ENCODE results near the gene NKAIN2.
"Not testable (repeated sequence)": the region's sequence is repeated elsewhere in the genome, so short reads cannot be mapped to it uniquely, and the experiment has no call there.

The NKAIN2 gene

GRCh38 chr6:124203812-124204167, 400.1 kb downstream of the NKAIN2 start:
- Histone ChIP-seq H3K36me3 (ENCODE audit: control insufficient read depth, insufficient read depth, low read length) (no peaks in the 10 kb centered on the region), H3K4me3 (ENCODE audit: insufficient read depth, low read depth, low read length) (no peak overlapping the region), H3K9me3 (ENCODE audit: control insufficient read depth, low read length) (no peaks in the 10 kb centered on the region), H3K27ac (ENCODE audit: insufficient read depth, low read depth, low read length, poor library complexity, severe bottlenecking) (no peak overlapping the region), H3K27me3 (ENCODE audit: control insufficient read depth, insufficient read depth, low read length, poor library complexity, severe bottlenecking) (no peaks in the 10 kb centered on the region), H3K4me1 (ENCODE audit: control insufficient read depth, insufficient read depth, low read length) (no peaks in the 10 kb centered on the region)
- WGBS, 2 experiments = 65 to 77% methylated on average over 1 to 2 of the region's 2 CpGs

GRCh38 chr6:124205921-124206320, 402.3 kb downstream of the NKAIN2 start:
- no peaks in the 10 kb centered on the region for H3K9me3 ChIP-seq (ENCODE audit: control insufficient read depth, low read length)
- no peaks in the 10 kb centered on the region for H3K27me3 ChIP-seq (ENCODE audit: control insufficient read depth, insufficient read depth, low read length, poor library complexity, severe bottlenecking)
- H3K27ac ChIP-seq (ENCODE audit: insufficient read depth, low read depth, low read length, poor library complexity, severe bottlenecking) = no peak overlapping the region
- H3K4me3 ChIP-seq (ENCODE audit: insufficient read depth, low read depth, low read length) = no peak overlapping the region
- WGBS, 2 experiments = no CpG with 5 or more reads among the region's 2 CpGs
- H3K4me1 ChIP-seq (ENCODE audit: control insufficient read depth, insufficient read depth, low read length) = no peaks in the 10 kb centered on the region
- H3K36me3 ChIP-seq (ENCODE audit: control insufficient read depth, insufficient read depth, low read length) = no peaks in the 10 kb centered on the region

DNA sequence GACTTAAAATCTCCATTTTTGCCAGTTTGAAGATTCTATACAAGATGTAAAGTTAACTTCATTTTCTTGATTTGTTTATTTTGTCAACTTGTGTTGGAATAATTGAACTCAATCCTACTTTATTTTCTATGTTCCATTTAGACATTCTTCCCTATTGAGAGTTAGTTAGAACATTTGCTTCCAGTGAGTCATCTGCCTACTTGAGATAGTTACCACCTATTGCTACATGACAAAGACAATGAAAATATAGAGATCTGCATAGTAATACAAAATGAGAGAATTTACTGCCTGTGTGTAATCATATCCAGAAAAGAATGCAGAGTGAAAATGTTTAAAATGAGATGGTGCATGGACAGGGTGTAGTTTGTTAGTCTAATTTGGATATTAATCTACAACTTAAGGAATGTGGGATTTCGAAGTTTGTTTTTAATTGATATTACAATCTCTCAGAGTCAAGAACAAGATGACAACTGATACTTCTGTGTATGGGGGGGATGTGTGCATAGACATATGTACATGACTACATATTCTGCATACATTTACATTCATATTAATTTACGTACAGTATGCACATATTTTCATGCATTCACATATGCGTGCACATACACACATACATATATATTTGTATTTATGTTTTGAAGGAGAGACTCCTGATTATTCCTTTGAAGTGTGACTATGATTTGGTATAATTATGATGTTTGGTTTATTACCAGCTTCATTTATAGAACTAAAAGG, 420.1 kb downstream of the NKAIN2 start:
- 83% methylated on average over 1 of the region's 3 CpGs; no CpG with 5 or more reads in 1 of the 2 experiments for WGBS, 2 experiments
- H3K9me3 ChIP-seq (ENCODE audit: control insufficient read depth, low read length) = no peaks in the 10 kb centered on the region
- H3K4me3 ChIP-seq (ENCODE audit: insufficient read depth, low read depth, low read length) = no peak overlapping the region
- H3K27me3 ChIP-seq (ENCODE audit: control insufficient read depth, insufficient read depth, low read length, poor library complexity, severe bottlenecking) = no peaks in the 10 kb centered on the region
- no peak overlapping the region for H3K27ac ChIP-seq (ENCODE audit: insufficient read depth, low read depth, low read length, poor library complexity, severe bottlenecking)
- peaks cover 3% of the 10 kb centered on the region for H3K36me3 ChIP-seq (ENCODE audit: control insufficient read depth, insufficient read depth, low read length)
- no peaks in the 10 kb centered on the region for H3K4me1 ChIP-seq (ENCODE audit: control insufficient read depth, insufficient read depth, low read length)

GRCh38 chr6:124226396-124226795, 422.7 kb downstream of the NKAIN2 start:
- H3K9me3 ChIP-seq (ENCODE audit: control insufficient read depth, low read length) = no peaks in the 10 kb centered on the region
- no peaks in the 10 kb centered on the region for H3K4me1 ChIP-seq (ENCODE audit: control insufficient read depth, insufficient read depth, low read length)
- H3K27ac ChIP-seq (ENCODE audit: insufficient read depth, low read depth, low read length, poor library complexity, severe bottlenecking) = no peak overlapping the region
- 73 to 90% methylated on average over 1 of the region's 1 CpG for WGBS, 2 experiments
- H3K4me3 ChIP-seq (ENCODE audit: insufficient read depth, low read depth, low read length) = no peak overlapping the region
- no peaks in the 10 kb centered on the region for H3K36me3 ChIP-seq (ENCODE audit: control insufficient read depth, insufficient read depth, low read length)
- no peaks in the 10 kb centered on the region for H3K27me3 ChIP-seq (ENCODE audit: control insufficient read depth, insufficient read depth, low read length, poor library complexity, severe bottlenecking)

GRCh38 chr6:124233221-124233620, 429.6 kb downstream of the NKAIN2 start:
- no peak overlapping the region for H3K4me3 ChIP-seq (ENCODE audit: insufficient read depth, low read depth, low read length)
- H3K27ac ChIP-seq (ENCODE audit: insufficient read depth, low read depth, low read length, poor library complexity, severe bottlenecking) = no peak overlapping the region
- H3K9me3 ChIP-seq (ENCODE audit: control insufficient read depth, low read length) = no peaks in the 10 kb centered on the region
- 82 to 98% methylated on average over 1 of the region's 1 CpG for WGBS, 2 experiments
- H3K27me3 ChIP-seq (ENCODE audit: control insufficient read depth, insufficient read depth, low read length, poor library complexity, severe bottlenecking) = no peaks in the 10 kb centered on the region
- H3K4me1 ChIP-seq (ENCODE audit: control insufficient read depth, insufficient read depth, low read length) = no peaks in the 10 kb centered on the region
- no peaks in the 10 kb centered on the region for H3K36me3 ChIP-seq (ENCODE audit: control insufficient read depth, insufficient read depth, low read length)

DNA sequence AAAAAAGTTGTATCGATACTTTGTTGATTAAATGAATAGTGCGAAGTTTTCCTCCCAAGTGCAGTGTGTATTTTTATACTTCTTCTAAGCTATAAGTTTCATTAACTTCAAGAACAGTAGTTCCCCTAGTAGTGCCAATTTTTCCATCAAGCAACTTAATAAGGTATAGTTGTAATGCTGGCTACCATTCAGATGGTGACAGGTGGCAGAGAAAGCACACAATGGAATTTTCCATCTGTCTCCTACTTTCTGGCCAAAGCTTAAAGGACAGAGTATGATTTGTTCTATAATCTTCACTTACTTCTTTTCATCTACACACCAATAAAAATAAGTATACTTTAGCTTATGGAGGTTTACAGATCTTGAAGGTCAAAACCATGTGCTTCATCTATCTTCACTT, 431.1 kb downstream of the NKAIN2 start:
- WGBS, 2 experiments = no CpG with 5 or more reads among the region's 2 CpGs
- Histone ChIP-seq H3K9me3 (ENCODE audit: control insufficient read depth, low read length) (no peaks in the 10 kb centered on the region), H3K27me3 (ENCODE audit: control insufficient read depth, insufficient read depth, low read length, poor library complexity, severe bottlenecking) (no peaks in the 10 kb centered on the region), H3K4me3 (ENCODE audit: insufficient read depth, low read depth, low read length) (no peak overlapping the region), H3K27ac (ENCODE audit: insufficient read depth, low read depth, low read length, poor library complexity, severe bottlenecking) (no peak overlapping the region), H3K36me3 (ENCODE audit: control insufficient read depth, insufficient read depth, low read length) (no peaks in the 10 kb centered on the region), H3K4me1 (ENCODE audit: control insufficient read depth, insufficient read depth, low read length) (no peaks in the 10 kb centered on the region)

GRCh38 chr6:124237911-124238310, 434.2 kb downstream of the NKAIN2 start:
- Histone ChIP-seq H3K4me3 (ENCODE audit: insufficient read depth, low read depth, low read length) (no peak overlapping the region), H3K36me3 (ENCODE audit: control insufficient read depth, insufficient read depth, low read length) (no peaks in the 10 kb centered on the region), H3K9me3 (ENCODE audit: control insufficient read depth, low read length) (no peaks in the 10 kb centered on the region), H3K27me3 (ENCODE audit: control insufficient read depth, insufficient read depth, low read length, poor library complexity, severe bottlenecking) (no peaks in the 10 kb centered on the region), H3K4me1 (ENCODE audit: control insufficient read depth, insufficient read depth, low read length) (no peaks in the 10 kb centered on the region), H3K27ac (ENCODE audit: insufficient read depth, low read depth, low read length, poor library complexity, severe bottlenecking) (no peak overlapping the region)
- WGBS, 2 experiments = 94 to 97% methylated on average over 1 to 2 of the region's 3 CpGs

- H3K4me3 ChIP-seq (ENCODE audit: insufficient read depth, low read depth, low read length); H3K9me3 ChIP-seq (ENCODE audit: control insufficient read depth, low read length); H3K36me3 ChIP-seq (ENCODE audit: control insufficient read depth, insufficient read depth, low read length); H3K27ac ChIP-seq (ENCODE audit: insufficient read depth, low read depth, low read length, poor library complexity, severe bottlenecking); H3K27me3 ChIP-seq (ENCODE audit: control insufficient read depth, insufficient read depth, low read length, poor library complexity, severe bottlenecking); H3K4me1 ChIP-seq (ENCODE audit: control insufficient read depth, insufficient read depth, low read length): not testable (repeated sequence)
- 70 to 72% methylated on average over 2 of the region's 2 CpGs for WGBS, 2 experiments
These were observed 434.7 kb downstream of the NKAIN2 start for GRCh38 chr6:124238408-124238807.

DNA sequence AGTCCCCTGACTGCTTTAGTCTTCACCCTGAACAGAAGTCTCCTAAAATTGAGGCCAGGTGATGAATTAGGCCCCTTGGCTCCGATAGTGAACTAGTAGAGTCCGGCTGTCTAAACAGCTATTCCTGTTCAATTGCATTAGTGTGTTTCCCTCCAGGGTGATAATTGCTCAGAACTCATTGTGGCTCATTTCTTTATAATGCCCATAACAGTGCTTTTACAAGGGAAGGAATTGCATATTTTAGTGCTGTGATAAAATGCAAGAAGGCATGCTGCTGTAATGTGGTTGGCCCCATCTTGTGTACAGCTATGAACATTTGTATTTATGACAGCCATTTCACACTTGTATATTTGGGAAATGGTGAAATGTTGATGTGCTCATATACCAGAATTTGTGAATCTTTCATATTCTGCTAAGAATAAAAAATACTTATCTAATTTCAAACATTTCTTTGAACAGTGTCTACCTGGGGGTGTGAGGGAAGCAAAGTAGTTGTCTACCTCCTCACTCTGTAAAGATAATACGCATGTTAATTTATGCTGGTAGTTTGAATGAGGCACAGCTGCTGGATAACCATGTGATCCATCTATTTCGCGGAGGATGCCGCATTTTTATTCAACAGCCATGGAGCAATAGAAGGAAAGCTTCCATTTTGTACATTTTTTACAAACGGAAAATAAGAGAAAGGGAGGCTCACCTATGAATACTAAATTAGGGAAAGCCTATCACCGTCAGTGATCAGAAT, 451.4 kb downstream of the NKAIN2 start:
- Histone ChIP-seq H3K4me3 (ENCODE audit: insufficient read depth, low read depth, low read length) (no peak overlapping the region), H3K9me3 (ENCODE audit: control insufficient read depth, low read length) (no peaks in the 10 kb centered on the region), H3K4me1 (ENCODE audit: control insufficient read depth, insufficient read depth, low read length) (no peaks in the 10 kb centered on the region), H3K27me3 (ENCODE audit: control insufficient read depth, insufficient read depth, low read length, poor library complexity, severe bottlenecking) (no peaks in the 10 kb centered on the region), H3K27ac (ENCODE audit: insufficient read depth, low read depth, low read length, poor library complexity, severe bottlenecking) (no peak overlapping the region), H3K36me3 (ENCODE audit: control insufficient read depth, insufficient read depth, low read length) (no peaks in the 10 kb centered on the region)
- 95 to 97% methylated on average over 8 of the region's 8 CpGs for WGBS, 2 experiments

GRCh38 chr6:124260337-124260736, 456.7 kb downstream of the NKAIN2 start:
- no peaks in the 10 kb centered on the region for H3K9me3 ChIP-seq (ENCODE audit: control insufficient read depth, low read length)
- no peak overlapping the region for H3K4me3 ChIP-seq (ENCODE audit: insufficient read depth, low read depth, low read length)
- H3K27me3 ChIP-seq (ENCODE audit: control insufficient read depth, insufficient read depth, low read length, poor library complexity, severe bottlenecking) = no peaks in the 10 kb centered on the region
- no peaks in the 10 kb centered on the region for H3K36me3 ChIP-seq (ENCODE audit: control insufficient read depth, insufficient read depth, low read length)
- 52 to 67% methylated on average over 1 of the region's 1 CpG for WGBS, 2 experiments
- no peak overlapping the region for H3K27ac ChIP-seq (ENCODE audit: insufficient read depth, low read depth, low read length, poor library complexity, severe bottlenecking)
- no peaks in the 10 kb centered on the region for H3K4me1 ChIP-seq (ENCODE audit: control insufficient read depth, insufficient read depth, low read length)

Measured in ectodermal cell (in vitro differentiated cells).